HEK293 (cell line): ENCODE results near the gene C19orf12.

Experiments
- CTCF ChIA-PET: fragments of 350-600 bp; formaldehyde crosslinking; extraction: SDS; loops from one replicate; lab custom pipeline; 2021; ENCODE audit warnings: antibody characterized with exemption; lab: Yijun Ruan, JAX
- POLR2A ChIA-PET: fragments of 300-600 bp; formaldehyde crosslinking; extraction: SDS; loops from one replicate; lab custom pipeline; 2020; ENCODE audit warnings: antibody characterized with exemption, inconsistent platforms; lab: Yijun Ruan, JAX
- H3K27ac ChIP-seq: fragments of 200-500 bp; sonication (Bioruptor generic); 2 replicates; pipeline ENCODE4 v1.5.1; 2014; ENCODE audit warnings: low read depth, low read length, control low read depth, inconsistent platforms; ENCODE audit errors: extremely low read depth
- H3K36me3 ChIP-seq, 2 experiments: fragments of 200-500 bp in 1 of 2; sonication (Bioruptor generic) in 1 of 2; 1 replicate in 1 of 2; 2 replicates in 1 of 2; pipeline ENCODE4 v1.5.1; 2014 to 2017; ENCODE audit warnings: inconsistent platforms in 2 of 2, low read length in 2 of 2; ENCODE audit not compliant: control insufficient read depth in 2 of 2, insufficient read depth in 1 of 2
- H3K4me1 ChIP-seq: fragments of 200-500 bp; sonication (Bioruptor generic); 2 replicates; pipeline ENCODE4 v1.5.1; 2014; ENCODE audit warnings: mild to moderate bottlenecking, low read length, inconsistent platforms; ENCODE audit not compliant: control insufficient read depth, insufficient read depth
- H3K4me3 ChIP-seq: 2 replicates; pipeline ENCODE4 v1.5.1; 2011; ENCODE audit warnings: low read depth, mild to moderate bottlenecking, control low read depth, low read length, moderate library complexity
- H3K9me3 ChIP-seq: fragments of 200-500 bp; sonication (Bioruptor generic); 2 replicates; pipeline ENCODE4 v1.5.1; 2014; ENCODE audit warnings: low read depth, low read length, inconsistent platforms; ENCODE audit not compliant: control insufficient read depth, insufficient read depth
- MEIS1 ChIP-seq: sonication (generic); formaldehyde crosslinking; IDR thresholded peaks from 2 replicates; pipeline ENCODE4 v1.8.1; 2022; ENCODE audit warnings: missing genetic modification reagents, mild to moderate bottlenecking, borderline replicate concordance
- SCRT1 ChIP-seq: fragments of 450-650 bp; formaldehyde crosslinking; IDR thresholded peaks from 2 replicates; pipeline ENCODE4 v1.5.1; 2016; ENCODE audit warnings: missing biosample characterization, missing genetic modification characterization, borderline replicate concordance
- YY1 ChIP-seq: fragments of 450-650 bp; formaldehyde crosslinking; IDR thresholded peaks from 2 replicates; pipeline ENCODE4 v1.5.1; 2018; ENCODE audit warnings: missing biosample characterization, missing genetic modification characterization
- ZBTB17 ChIP-seq: fragments of 450-650 bp; formaldehyde crosslinking; IDR thresholded peaks from 2 replicates; pipeline ENCODE4 v1.5.1; 2016; ENCODE audit warnings: missing biosample characterization, missing genetic modification characterization
- ZFP3 ChIP-seq: fragments of 450-650 bp; formaldehyde crosslinking; IDR thresholded peaks from 2 replicates; pipeline ENCODE4 v1.5.1; 2016; ENCODE audit warnings: low read depth, missing biosample characterization, missing genetic modification characterization
- ZIC2 ChIP-seq: fragments of 450-650 bp; formaldehyde crosslinking; IDR thresholded peaks from 2 replicates; pipeline ENCODE4 v1.5.1; 2016; ENCODE audit warnings: missing biosample characterization, missing genetic modification characterization
- ZNF121 ChIP-seq: fragments of 450-650 bp; formaldehyde crosslinking; IDR thresholded peaks from 2 replicates; pipeline ENCODE4 v1.5.1; 2016; ENCODE audit warnings: missing biosample characterization, missing genetic modification characterization
- ZNF239 ChIP-seq: fragments of 450-650 bp; formaldehyde crosslinking; IDR thresholded peaks from 2 replicates; pipeline ENCODE4 v1.5.1; 2016; ENCODE audit warnings: missing biosample characterization, missing genetic modification characterization
- ZNF362 ChIP-seq: fragments of 450-650 bp; formaldehyde crosslinking; IDR thresholded peaks from 2 replicates; pipeline ENCODE4 v1.5.1; 2016; ENCODE audit warnings: missing biosample characterization, missing genetic modification characterization
- ZNF416 ChIP-seq: fragments of 450-650 bp; formaldehyde crosslinking; IDR thresholded peaks from 2 replicates; pipeline ENCODE4 v1.5.1; 2016; ENCODE audit warnings: missing biosample characterization, missing genetic modification characterization
- ZNF488 ChIP-seq: fragments of 450-650 bp; formaldehyde crosslinking; IDR thresholded peaks from 2 replicates; pipeline ENCODE4 v1.5.1; 2016; ENCODE audit warnings: missing biosample characterization, missing genetic modification characterization
- ZNF510 ChIP-seq: fragments of 450-650 bp; formaldehyde crosslinking; IDR thresholded peaks from 2 replicates; pipeline ENCODE4 v1.5.1; 2018; ENCODE audit warnings: mild to moderate bottlenecking, missing genetic modification characterization, missing biosample characterization; ENCODE audit not compliant: insufficient replicate concordance
- ZNF549 ChIP-seq: fragments of 450-650 bp; IDR thresholded peaks from 2 replicates; pipeline ENCODE4 v1.5.1; 2018; ENCODE audit warnings: missing biosample characterization, missing genetic modification characterization, mild to moderate bottlenecking, inconsistent platforms, moderate library complexity
- ZNF585B ChIP-seq: fragments of 450-650 bp; formaldehyde crosslinking; IDR thresholded peaks from 2 replicates; pipeline ENCODE4 v1.5.1; 2016; ENCODE audit warnings: missing biosample characterization, missing genetic modification characterization
- ZNF629 ChIP-seq: fragments of 450-650 bp; formaldehyde crosslinking; IDR thresholded peaks from 2 replicates; pipeline ENCODE4 v1.5.1; 2017; ENCODE audit warnings: missing biosample characterization, missing genetic modification characterization
- ZNF747 ChIP-seq: fragments of 450-650 bp; formaldehyde crosslinking; IDR thresholded peaks from 2 replicates; pipeline ENCODE4 v1.5.1; 2016; ENCODE audit warnings: missing biosample characterization, missing genetic modification characterization
- ZNF777 ChIP-seq: fragments of 450-650 bp; formaldehyde crosslinking; IDR thresholded peaks from 2 replicates; pipeline ENCODE4 v1.5.1; 2017; ENCODE audit warnings: missing biosample characterization, missing genetic modification characterization, borderline replicate concordance
- ZSCAN18 ChIP-seq: fragments of 450-650 bp; formaldehyde crosslinking; IDR thresholded peaks from 2 replicates; pipeline ENCODE4 v1.5.1; 2016; ENCODE audit warnings: missing biosample characterization, missing genetic modification characterization
- TF ChIP-seq, protein P1 (sequence below): fragments of 450-650 bp; formaldehyde crosslinking; IDR thresholded peaks from 2 replicates; pipeline ENCODE4 v1.5.1; 2017; ENCODE audit warnings: missing biosample characterization, missing genetic modification characterization
- TF ChIP-seq, protein P2 (sequence below): fragments of 450-650 bp; formaldehyde crosslinking; IDR thresholded peaks from 2 replicates; pipeline ENCODE4 v1.5.1; 2016; ENCODE audit warnings: missing biosample characterization, missing genetic modification characterization

Gene C19orf12

DNA sequence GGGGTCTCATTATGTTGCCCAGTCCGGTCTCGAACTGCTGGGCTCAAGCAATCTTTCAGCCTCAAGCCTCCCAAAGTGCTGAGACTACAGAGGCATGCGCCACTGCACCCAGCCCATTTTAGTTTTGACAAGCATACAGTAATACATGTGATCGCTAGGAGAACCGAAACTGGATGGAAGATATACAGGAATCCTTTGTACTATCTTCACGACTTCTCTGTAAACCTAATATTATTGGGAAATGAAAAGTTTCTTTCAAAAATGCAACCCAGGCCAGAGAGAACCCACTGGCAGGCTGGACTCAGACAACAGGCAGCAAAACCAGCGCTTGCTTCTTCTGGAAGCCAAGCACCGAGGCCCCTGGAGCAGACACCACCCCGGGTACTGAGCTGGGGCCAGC lies 9.4 kb downstream of the C19orf12 start:
- Histone ChIP-seq H3K27ac (no peak overlapping the region), H3K36me3 (peaks cover 36 to 53% of the 10 kb centered on the region in 2 experiments), H3K4me1 (no peaks in the 10 kb centered on the region), H3K9me3 (no peaks in the 10 kb centered on the region), H3K4me3 (no peak overlapping the region)
- ChIA-PET POLR2A (interaction anchor here (1.0 to 1.3 kb wide), 2 partner anchors 9 to 99 kb away, joined by 3 to 4 read pairs; partner anchors contain the start of genes C19orf12 and POP4), CTCF (interaction anchor here (0.6 to 13.2 kb wide), 3 partner anchors 10 to 765 kb away, joined by 3 to 220 read pairs (median 37); partner anchors contain the start of gene C19orf12)
- TF ChIP-seq ZSCAN18 (no peak), ZIC2 (tag by site-specific recombination) (no peak), SCRT1 (tag by site-specific recombination) (no peak), ZNF747 (tag by site-specific recombination) (no peak), ZNF510 (tag by site-specific recombination) (no peak), ZNF549 (tag by site-specific recombination) (no peak), ZNF362 (tag by site-specific recombination) (no peak), ZFP3 (tag by site-specific recombination) (no peak), ZNF121 (tag by site-specific recombination) (no peak), ZNF629 (no peak), ZNF239 (tag by site-specific recombination) (no peak), ZNF416 (no peak), YY1 (tag by site-specific recombination) (no peak), ZNF777 (tag by site-specific recombination) (no peak), ZBTB17 (tag by site-specific recombination) (no peak), ZNF488 (tag by site-specific recombination) (no peak), MEIS1 (CRISPR knock-in tag) (no peak), ZNF585B (no peak)
- TF ChIP-seq, protein P1, sequence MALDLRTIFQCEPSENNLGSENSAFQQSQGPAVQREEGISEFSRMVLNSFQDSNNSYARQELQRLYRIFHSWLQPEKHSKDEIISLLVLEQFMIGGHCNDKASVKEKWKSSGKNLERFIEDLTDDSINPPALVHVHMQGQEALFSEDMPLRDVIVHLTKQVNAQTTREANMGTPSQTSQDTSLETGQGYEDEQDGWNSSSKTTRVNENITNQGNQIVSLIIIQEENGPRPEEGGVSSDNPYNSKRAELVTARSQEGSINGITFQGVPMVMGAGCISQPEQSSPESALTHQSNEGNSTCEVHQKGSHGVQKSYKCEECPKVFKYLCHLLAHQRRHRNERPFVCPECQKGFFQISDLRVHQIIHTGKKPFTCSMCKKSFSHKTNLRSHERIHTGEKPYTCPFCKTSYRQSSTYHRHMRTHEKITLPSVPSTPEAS (tag by site-specific recombination), result no peak
- TF ChIP-seq, protein P2, sequence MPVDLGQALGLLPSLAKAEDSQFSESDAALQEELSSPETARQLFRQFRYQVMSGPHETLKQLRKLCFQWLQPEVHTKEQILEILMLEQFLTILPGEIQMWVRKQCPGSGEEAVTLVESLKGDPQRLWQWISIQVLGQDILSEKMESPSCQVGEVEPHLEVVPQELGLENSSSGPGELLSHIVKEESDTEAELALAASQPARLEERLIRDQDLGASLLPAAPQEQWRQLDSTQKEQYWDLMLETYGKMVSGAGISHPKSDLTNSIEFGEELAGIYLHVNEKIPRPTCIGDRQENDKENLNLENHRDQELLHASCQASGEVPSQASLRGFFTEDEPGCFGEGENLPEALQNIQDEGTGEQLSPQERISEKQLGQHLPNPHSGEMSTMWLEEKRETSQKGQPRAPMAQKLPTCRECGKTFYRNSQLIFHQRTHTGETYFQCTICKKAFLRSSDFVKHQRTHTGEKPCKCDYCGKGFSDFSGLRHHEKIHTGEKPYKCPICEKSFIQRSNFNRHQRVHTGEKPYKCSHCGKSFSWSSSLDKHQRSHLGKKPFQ (tag by site-specific recombination), result no peak
